Heart right ventricle (tissue), 16 donors: ENCODE data around the gene PLEKHH1. TPM values are rescaled to one million over a fixed set of nuclear protein-coding genes. Genes with fewer than 3 reads are reported as not detected.

ENCODE experiments used
- ATAC-seq, 8 donors: fragments of 200-7000 bp; cut with Tn5 transposase; one replicate each; pipeline ENCODE4 v1.9.1; 2020; ENCODE audit warnings: mild to moderate bottlenecking in 8 of 8, moderate library complexity in 8 of 8, moderate number of reproducible peaks in 1 of 8
- DNase-seq, 2 donors: peaks; one replicate each; pipeline ENCODE4 v3.0.0-alpha.2; 2020
- H3K27ac ChIP-seq, 10 donors: fragments of 200-600 bp; sonication (generic) in 2 of 10; one replicate each; pipeline versions ENCODE4 v1.5.0 to v1.8.0; 2020 to 2022; ENCODE audit warnings: mild to moderate bottlenecking in 3 of 10
- H3K27me3 ChIP-seq, 7 donors: fragments of 200-600 bp; one replicate each; pipeline ENCODE4 v1.8.0; 2021 to 2022; ENCODE audit warnings: mild to moderate bottlenecking in 2 of 7
- H3K36me3 ChIP-seq, 9 donors: fragments of 200-600 bp; sonication (generic) in 1 of 9; one replicate each; pipeline versions ENCODE4 v1.5.0 to v1.8.0; 2020 to 2022; ENCODE audit warnings: mild to moderate bottlenecking in 2 of 9
- H3K4me1 ChIP-seq, 9 donors: fragments of 200-600 bp; sonication (generic) in 1 of 9; one replicate each; pipeline versions ENCODE4 v1.5.0 to v1.8.0; 2020 to 2022; ENCODE audit warnings: mild to moderate bottlenecking in 4 of 9
- H3K4me3 ChIP-seq, 10 donors: fragments of 200-600 bp; sonication (generic) in 2 of 10; one replicate each; pipeline versions ENCODE4 v1.5.0 to v1.8.0; 2020 to 2022; ENCODE audit warnings: mild to moderate bottlenecking in 7 of 10, moderate library complexity in 2 of 10
- H3K9me3 ChIP-seq, 11 donors: fragments of 200-600 bp in 10 of 11; sonication (generic) in 2 of 11; one replicate each; pipeline versions ENCODE4 v1.5.0 to v1.8.0; 2013 to 2022; ENCODE audit warnings: mild to moderate bottlenecking in 2 of 11, control low read depth in 1 of 11, moderate library complexity in 1 of 11
- CTCF ChIP-seq, 9 donors: fragments of 200-600 bp; sonication (generic) in 2 of 9; IDR thresholded peaks; one replicate each; pipeline versions ENCODE4 v1.5.0 to v1.8.0; 2021 to 2022; ENCODE audit warnings: antibody characterized with exemption in 9 of 9, mild to moderate bottlenecking in 5 of 9, moderate library complexity in 1 of 9
- WGBS, 2 donors: extraction: QIAGEN DNeasy Blood & Tissue Kit; methylation state at CpG; one replicate each; pipeline ENCODE4 v1.1.7; 2013; ENCODE audit warnings: inconsistent platforms in 1 of 2; 5-methylcytosine and 5-hydroxymethylcytosine counted together
- intact Hi-C, 10 donors: fragments of 100-400 bp; cut with DNase I; formaldehyde crosslinking; loops; one replicate each; pipeline versions ENCODE4 v1.11.1 to v1.14.2; 2022
- polyA plus RNA-seq, 2 donors: library from polyadenylated mRNA; stranded (reverse); fragments of 200-250 nt; gene quantifications; one replicate each; pipeline ENCODE4 v1.2.3, GENCODE V29; 2013
- total RNA-seq, 10 donors: library from RNA; stranded (reverse); fragmentation: NEBNext Ultra II Directional in 3 of 10; extraction: Animal tissue kit (Norgen Biotek cat#: 25700) in 3 of 10; gene quantifications; one replicate each; pipeline versions ENCODE4 v1.2.1 to v1.2.4, GENCODE V29; 2021 to 2023
- donor health status: Arrhythmogenic right ventricular cardiomyopathy.
- donor health status: ischemic (EF 13 %, LVEDD 7.1; RV severe dilation, severe dysfunction).
- donor health status: healthy with polysubstance abuse.
- donor health status: DM: no; HTN: yes; CAD: no.
- donor health status: DM: no; HTN: no; CAD: no.
- donor health status: ischemic (EF 25% LVEDD 6.9; RV normal size, moderate dysfunction).
- donor health status: ischemic (EF 25% LVEDD 5.7; RV mildly dilated, moderate dysfunction).
- donor health status: healthy.
- donor health status: DM: yes; HTN: yes; CAD: no.
- donor health status: Ischemic cardiomyopathy.
- donor health status: ischemic (EF 35%, LVEDD 5.7; RV mildly dilated, moderate dysfunction).
- donor health status: nonischemic (EF 11% LVEDD 7.7; RV severe dilation, severe dysfunction).
- donor health status: DM: yes; HTN: yes; CAD: no.
- donor health status: PGD.
- donor health status: ischemic (EF 29% LVEDD 5.4; RV normal size, mild dysfunction).
- donor health status: nonischemic (EF 23%, LVEDD 6.1; RV moderate dilation, normal function).

The PLEKHH1 gene
- total and polyA plus RNA-seq, 12 donors = 1.7 to 14.8 (median 3.7) TPM

- 92 to 98% methylated on average over 1 of the region's 1 CpG for WGBS, 2 donors
- ATAC-seq (no peak), DNase-seq (no peak)
- TF ChIP-seq CTCF (IDR thresholded peaks at IDR 0.05) = no peak
- H3K4me1 ChIP-seq = peaks cover 0 to 4% (median 0%) of the 10 kb centered on the region in 9 donors
- H3K36me3 ChIP-seq = peaks cover 0 to 3% (median 0%) of the 10 kb centered on the region in 9 donors
- peaks cover 0 to 7% (median 0%) of the 10 kb centered on the region in 11 donors for H3K9me3 ChIP-seq
- H3K27ac ChIP-seq = no peak overlapping the region
- peaks cover 0 to 26% (median 0%) of the 10 kb centered on the region in 7 donors for H3K27me3 ChIP-seq
- intact Hi-C loops = no loop called here
- H3K4me3 ChIP-seq = no peak overlapping the region
Measured at GRCh38 chr14:67544590-67544989, 11.5 kb downstream of the PLEKHH1 start.

GRCh38 chr14:67547224-67547780, 14.2 kb downstream of the PLEKHH1 start:
- ATAC-seq = no peak
- Histone ChIP-seq H3K4me1 (no peaks in the 10 kb centered on the region), H3K9me3 (peaks cover 0 to 7% (median 0%) of the 10 kb centered on the region in 11 donors), H3K27ac (no peak overlapping the region), H3K4me3 (no peak overlapping the region), H3K36me3 (peaks cover 0 to 3% (median 0%) of the 10 kb centered on the region in 9 donors), H3K27me3 (peaks cover 0 to 13% (median 0%) of the 10 kb centered on the region in 7 donors)
- WGBS, 2 donors = 90 to 92% methylated on average over 5 of the region's 5 CpGs
- intact Hi-C loops = no loop called here
- no peak for DNase-seq
- TF ChIP-seq CTCF (IDR thresholded peaks at IDR 0.05) = no peak

GRCh38 chr14:67549734-67550133, 16.6 kb downstream of the PLEKHH1 start:
- no peak for TF ChIP-seq CTCF (IDR thresholded peaks at IDR 0.05)
- no peak overlapping the region for H3K4me3 ChIP-seq
- H3K27me3 ChIP-seq = peaks cover 0 to 4% (median 0%) of the 10 kb centered on the region in 7 donors
- H3K4me1 ChIP-seq = no peaks in the 10 kb centered on the region
- DNase-seq = no peak
- H3K9me3 ChIP-seq = peaks cover 0 to 2% (median 0%) of the 10 kb centered on the region in 11 donors
- intact Hi-C loops = no loop called here
- no peak for ATAC-seq
- WGBS, 2 donors = 87 to 88% methylated on average over 4 of the region's 4 CpGs
- H3K36me3 ChIP-seq = no peaks in the 10 kb centered on the region
- H3K27ac ChIP-seq = no peak overlapping the region

GRCh38 chr14:67551123-67551522, 18.0 kb downstream of the PLEKHH1 start:
- 88 to 96% methylated on average over 3 of the region's 3 CpGs for WGBS, 2 donors
- H3K27ac ChIP-seq = no peak overlapping the region
- no peaks in the 10 kb centered on the region for H3K9me3 ChIP-seq
- H3K4me3 ChIP-seq = no peak overlapping the region
- no peaks in the 10 kb centered on the region for H3K36me3 ChIP-seq
- H3K4me1 ChIP-seq = no peaks in the 10 kb centered on the region
- no peak for DNase-seq
- ATAC-seq = no peak
- H3K27me3 ChIP-seq = peaks cover 0 to 3% (median 0%) of the 10 kb centered on the region in 7 donors
- intact Hi-C loops = no loop called here
- TF ChIP-seq CTCF (IDR thresholded peaks at IDR 0.05) = no peak
